Hepatocyte (in vitro differentiated cells): Measurements from ENCODE around the gene PITPNB.

Experiments
- CTCF ChIP-seq: fragments of 200-600 bp; sonication (generic); IDR thresholded peaks from 2 replicates; pipeline ENCODE4 v1.5.1; 2016; ENCODE audit warnings: antibody characterized with exemption, mild to moderate bottlenecking; ENCODE audit not compliant: poor library complexity
- EZH2 ChIP-seq: fragments of 200-600 bp; sonication (generic); IDR thresholded peaks from 2 replicates; pipeline ENCODE4 v1.6.1; 2016; ENCODE audit warnings: antibody characterized with exemption, mild to moderate bottlenecking, borderline replicate concordance
- EZH2phosphoT487 ChIP-seq: fragments of 200-600 bp; sonication (generic); IDR thresholded peaks from one replicate; pipeline ENCODE4 v1.6.1; 2018; ENCODE audit warnings: antibody characterized with exemption, mild to moderate bottlenecking, low read depth, moderate library complexity; ENCODE audit not compliant: unreplicated experiment, severe bottlenecking

- TF ChIP-seq EZH2 (no peak), CTCF (no peak), EZH2phosphoT487 (no peak)
Measured at GRCh38 chr22:27912101-27912500, 7.0 kb downstream of the PITPNB start.
